GM19240 (cell line): ENCODE measurements around the gene FCMR.

ENCODE experiments used
- DNase-seq: peaks from one replicate; pipeline ENCODE4 v3.0.0; 2011; ENCODE audit warnings: low spot score; ENCODE audit not compliant: insufficient read length

The FCMR gene

GRCh38 chr1:206921772-206922265 lies at the start of gene FCMR:
FCMR (minus strand) TSS chr1:206921941; CDS start chr1:206921854, 87 bp downstream.
- DNase-seq: no peak

- no peak for DNase-seq
Observed at GRCh38 chr1:206971029-206971655, 49.4 kb upstream of the FCMR start.

- no peak for DNase-seq
Observed at GRCh38 chr1:206970446-206970845, 48.7 kb upstream of the FCMR start, which contains the start of gene FCAMR. FCAMR (minus strand) TSS chr1:206970460; CDS start chr1:206970125, 335 bp downstream.

- no peak for DNase-seq
Observed at GRCh38 chr1:206969090-206969489, 47.3 kb upstream of the FCMR start.

- DNase-seq: no peak
Observed at GRCh38 chr1:206967096-206967849, 45.5 kb upstream of the FCMR start.

GRCh38 chr1:206965781-206966180 lies 44.0 kb upstream of the FCMR start:
- no peak for DNase-seq

GRCh38 chr1:206963740-206964139 lies 42.0 kb upstream of the FCMR start:
- DNase-seq: no peak

- no peak for DNase-seq
Observed at GRCh38 chr1:206963119-206963712, 41.5 kb upstream of the FCMR start.

- DNase-seq: no peak
Observed at GRCh38 chr1:206962272-206962671, 40.5 kb upstream of the FCMR start.

GRCh38 chr1:206961668-206962067 lies 39.9 kb upstream of the FCMR start:
- DNase-seq: no peak

- DNase-seq: no peak
Observed at GRCh38 chr1:206960676-206961386, 39.1 kb upstream of the FCMR start.

GRCh38 chr1:206958144-206958543 lies 36.4 kb upstream of the FCMR start:
- DNase-seq: no peak

- no peak for DNase-seq
Observed at GRCh38 chr1:206957639-206958038, 35.9 kb upstream of the FCMR start.

GRCh38 chr1:206955476-206956451 lies 34.0 kb upstream of the FCMR start:
- DNase-seq: peak; percentile 64

GRCh38 chr1:206954459-206955342 lies 33.0 kb upstream of the FCMR start:
- no peak for DNase-seq

GRCh38 chr1:206953626-206954025 lies 31.9 kb upstream of the FCMR start:
- no peak for DNase-seq

GRCh38 chr1:206953126-206953525 lies 31.4 kb upstream of the FCMR start:
- no peak for DNase-seq

GRCh38 chr1:206952171-206952570 lies 30.4 kb upstream of the FCMR start:
- DNase-seq: no peak

GRCh38 chr1:206951318-206952100 lies 29.8 kb upstream of the FCMR start:
- no peak for DNase-seq
